ENCODE data around the gene WDR59.
A peak's percentile ranks its signal among the peaks of the same experiment; 100 is the strongest.
"Not testable (repeated sequence)": the region's sequence is repeated elsewhere in the genome, so short reads cannot be mapped to it uniquely, and the experiment has no call there.

WDR59 gene

DNA sequence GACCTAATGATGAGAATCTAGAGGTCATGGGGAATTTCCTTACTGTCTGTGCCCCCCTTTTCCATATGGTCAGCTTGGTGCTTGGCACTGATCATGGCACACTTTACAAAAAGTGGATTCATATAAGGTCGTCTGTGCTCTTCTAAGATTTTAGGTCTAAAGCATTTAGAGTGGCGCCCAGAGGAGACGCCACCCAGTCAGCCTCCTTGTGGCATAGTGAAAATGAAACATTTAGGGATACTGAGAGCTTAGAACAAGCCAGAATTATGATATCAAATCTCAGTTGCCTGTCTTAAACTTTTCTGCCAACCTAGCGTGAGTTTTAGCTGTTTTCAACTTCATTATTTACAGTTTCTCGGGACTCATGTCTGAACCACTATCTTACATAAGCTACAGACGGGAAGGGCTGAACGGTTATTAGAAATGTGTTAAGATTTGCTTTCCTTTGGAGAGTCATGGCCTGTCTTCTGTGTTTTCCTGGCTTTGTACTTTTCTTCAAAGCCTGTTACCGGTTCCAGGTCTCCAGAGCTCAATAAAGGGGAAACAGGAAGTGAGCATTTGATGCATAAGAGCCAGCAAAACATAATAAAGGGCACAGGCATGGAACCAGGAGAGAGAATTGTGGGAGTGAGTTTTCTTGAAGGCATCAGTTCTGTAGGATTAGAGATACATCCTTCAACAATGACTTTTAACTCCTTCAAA, 27.6 kb upstream of the WDR59 start:
- DNase-seq, result peak; percentile 19

DNA sequence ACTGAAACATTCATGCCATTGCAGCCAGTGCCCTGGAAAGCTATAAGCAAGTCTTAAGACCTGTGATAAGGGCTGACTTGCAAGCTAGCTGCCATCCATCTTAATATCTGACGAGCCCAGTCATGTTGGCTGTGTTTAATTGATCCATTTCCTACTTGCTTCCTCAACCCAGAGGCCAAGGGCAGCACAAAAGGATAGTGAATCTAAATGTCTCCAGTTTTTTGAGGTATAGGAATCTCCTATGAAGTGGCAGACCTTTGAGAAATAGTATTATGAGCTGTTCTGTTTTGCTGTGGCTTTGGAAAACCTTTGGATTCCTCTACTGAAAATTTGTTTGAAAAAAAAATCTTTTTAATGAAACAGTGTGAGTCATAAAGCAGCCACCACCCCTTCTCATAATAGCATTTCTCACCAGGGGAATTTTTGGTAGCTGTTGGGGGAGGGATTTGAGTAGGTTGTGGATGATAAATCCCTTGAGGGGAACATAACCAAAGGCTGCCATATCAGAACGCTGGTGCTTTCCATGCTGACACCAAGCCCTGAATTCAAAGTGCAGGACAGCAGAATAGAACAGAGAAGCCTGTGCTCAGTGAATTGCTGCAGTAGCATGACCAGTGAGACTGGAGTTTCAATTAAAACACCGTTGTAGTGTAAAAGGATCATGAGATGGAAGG, 26.8 kb upstream of the WDR59 start:
- DNase-seq, result peak; percentile 64

DNA sequence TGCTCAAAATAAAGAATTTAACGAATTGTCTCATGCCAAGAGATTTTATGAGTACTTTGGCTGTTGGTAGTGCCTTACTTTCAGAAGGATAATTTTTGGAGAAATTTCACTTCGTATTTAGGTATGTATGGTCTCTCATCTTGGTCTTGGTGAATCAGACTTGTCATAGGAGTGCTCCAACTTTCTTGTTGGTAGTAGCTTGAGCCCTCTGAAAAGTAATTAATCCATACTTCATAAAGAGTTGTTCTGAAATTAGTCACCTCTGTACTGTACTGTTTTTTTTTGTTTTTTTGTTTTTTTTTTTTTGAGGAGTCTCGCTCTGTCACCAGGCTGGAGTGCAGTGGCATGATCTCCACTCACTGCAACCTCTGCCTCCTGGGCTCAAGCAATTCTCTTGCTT, 25.5 kb upstream of the WDR59 start:
- DNase-seq, result no peak

DNA sequence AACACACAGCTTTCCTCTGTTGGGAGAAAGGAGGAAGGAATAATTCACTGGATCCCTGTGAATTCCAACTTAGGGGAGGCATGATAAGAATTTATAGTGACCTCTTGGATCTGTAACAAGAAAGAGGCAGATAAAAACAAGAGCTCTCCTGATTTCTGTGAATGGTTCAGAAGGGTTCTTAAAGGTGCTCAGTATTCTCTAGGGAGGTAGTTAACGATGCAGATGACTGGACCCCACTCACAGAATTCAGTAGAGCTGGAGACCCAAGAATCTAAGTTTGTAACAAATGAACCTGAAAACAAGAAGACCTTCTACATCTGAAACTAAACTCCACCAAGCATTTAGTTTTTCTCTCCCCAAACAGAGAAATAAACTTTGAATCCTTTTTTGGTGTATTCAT, 22.5 kb upstream of the WDR59 start:
- DNase-seq, result no peak

DNA sequence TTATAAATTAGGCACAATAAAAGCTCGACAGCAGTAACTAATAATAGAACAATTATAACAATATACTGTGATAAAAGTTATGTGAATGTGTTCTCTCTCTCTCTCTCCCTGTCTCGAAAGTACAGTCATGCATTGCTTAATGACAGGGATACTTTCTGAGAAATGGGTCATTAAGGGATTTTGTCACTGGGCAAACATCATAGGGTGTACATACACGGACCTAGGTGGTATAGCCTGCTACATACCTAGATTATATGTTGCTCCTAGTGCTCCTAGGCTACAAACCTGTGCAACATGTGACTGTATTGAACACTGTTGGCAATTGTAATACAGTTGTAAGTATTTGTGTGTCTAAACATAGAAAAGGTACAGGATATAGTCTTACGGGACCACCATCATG, 20.8 kb upstream of the WDR59 start:
- DNase-seq, result no peak

DNA sequence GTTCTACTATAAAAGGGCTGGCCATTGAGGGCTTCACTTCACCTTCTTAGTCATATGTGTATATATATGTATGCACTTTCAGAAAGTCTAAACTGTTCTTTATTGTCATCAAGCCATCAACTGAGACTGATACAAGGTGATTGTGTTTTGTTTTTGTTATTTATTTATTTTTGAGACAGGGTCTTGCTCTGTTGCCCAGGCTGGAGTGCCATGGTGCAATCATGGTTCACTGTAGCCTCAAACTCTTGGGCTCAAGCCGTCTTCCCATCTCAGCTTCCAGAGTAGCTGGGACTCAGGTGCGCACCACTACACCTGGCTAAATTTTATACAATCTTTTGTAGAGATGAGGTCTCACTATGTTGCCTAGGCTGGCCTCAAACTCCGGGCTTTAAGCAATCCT, 19.5 kb upstream of the WDR59 start:
- DNase-seq, result no peak

DNA sequence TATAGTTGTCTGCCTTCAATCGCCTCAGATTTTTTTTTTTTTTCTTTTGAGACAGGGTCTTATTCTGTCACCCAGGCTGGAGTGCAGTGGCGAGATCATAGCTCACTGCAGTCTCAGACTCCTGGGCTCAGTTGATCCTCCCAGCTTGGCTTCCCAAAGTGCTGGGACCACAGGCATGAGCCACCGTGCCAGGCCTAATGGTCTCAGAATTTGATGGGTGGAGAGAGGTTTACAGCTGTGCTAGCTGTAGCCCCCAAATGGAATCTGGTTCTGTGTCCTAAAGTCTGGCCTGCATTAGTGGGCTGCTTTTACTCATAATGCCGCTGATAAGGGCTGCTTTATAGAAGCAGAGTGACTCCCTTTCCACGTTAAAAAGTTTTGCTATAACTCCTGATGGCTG, 19.0 kb upstream of the WDR59 start:
- DNase-seq, result no peak

DNA sequence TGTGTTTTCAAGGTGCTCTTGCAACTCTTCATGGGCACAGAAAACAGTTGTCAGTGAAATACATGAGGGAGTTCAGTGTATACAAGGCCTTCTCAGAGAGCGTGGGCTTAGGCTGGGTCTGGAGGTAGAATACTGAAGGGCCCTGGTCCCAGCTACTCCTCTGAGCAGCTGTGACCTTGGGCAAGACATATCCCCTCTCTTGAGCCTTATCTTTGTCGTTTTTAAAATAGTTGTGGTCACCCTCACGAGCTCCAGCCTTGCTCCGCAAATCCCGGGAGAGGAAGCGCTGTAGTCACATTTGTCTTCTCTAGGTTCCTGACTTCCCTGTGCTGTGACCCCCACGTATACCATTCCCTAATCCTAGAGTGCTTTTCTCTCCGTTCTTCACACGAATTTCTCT, 17.6 kb upstream of the WDR59 start:
- no peak for DNase-seq

DNA sequence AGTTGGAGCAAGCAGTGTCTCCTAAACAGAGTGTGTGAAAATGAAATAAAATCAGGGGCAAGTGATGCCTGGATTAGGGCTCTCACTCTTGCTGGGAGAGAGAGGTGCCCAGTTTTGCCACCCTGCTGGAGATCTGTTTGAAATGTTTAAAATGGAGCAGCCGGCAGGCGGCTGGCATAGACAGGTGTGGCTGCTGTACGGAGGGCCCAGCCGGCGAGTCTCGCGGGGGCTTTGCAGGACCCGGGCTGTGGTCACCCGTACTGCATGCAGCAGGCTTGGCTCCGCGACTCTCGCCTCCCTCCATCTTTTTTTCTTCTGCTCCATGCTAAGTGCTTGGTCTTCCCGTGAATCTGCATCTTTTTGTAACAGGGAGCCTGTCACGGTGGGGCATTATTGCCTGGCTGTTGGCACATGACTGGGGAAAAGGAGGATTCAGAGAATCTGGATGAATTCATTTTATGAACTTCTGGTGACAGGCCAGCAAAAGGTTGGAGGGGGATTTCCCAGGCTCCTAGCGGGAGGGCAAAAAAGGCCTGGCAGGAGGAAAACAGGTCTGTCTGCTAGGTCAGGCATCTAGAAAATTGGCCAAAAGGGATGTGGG, 15.7 kb upstream of the WDR59 start:
- DNase-seq, result no peak

DNA sequence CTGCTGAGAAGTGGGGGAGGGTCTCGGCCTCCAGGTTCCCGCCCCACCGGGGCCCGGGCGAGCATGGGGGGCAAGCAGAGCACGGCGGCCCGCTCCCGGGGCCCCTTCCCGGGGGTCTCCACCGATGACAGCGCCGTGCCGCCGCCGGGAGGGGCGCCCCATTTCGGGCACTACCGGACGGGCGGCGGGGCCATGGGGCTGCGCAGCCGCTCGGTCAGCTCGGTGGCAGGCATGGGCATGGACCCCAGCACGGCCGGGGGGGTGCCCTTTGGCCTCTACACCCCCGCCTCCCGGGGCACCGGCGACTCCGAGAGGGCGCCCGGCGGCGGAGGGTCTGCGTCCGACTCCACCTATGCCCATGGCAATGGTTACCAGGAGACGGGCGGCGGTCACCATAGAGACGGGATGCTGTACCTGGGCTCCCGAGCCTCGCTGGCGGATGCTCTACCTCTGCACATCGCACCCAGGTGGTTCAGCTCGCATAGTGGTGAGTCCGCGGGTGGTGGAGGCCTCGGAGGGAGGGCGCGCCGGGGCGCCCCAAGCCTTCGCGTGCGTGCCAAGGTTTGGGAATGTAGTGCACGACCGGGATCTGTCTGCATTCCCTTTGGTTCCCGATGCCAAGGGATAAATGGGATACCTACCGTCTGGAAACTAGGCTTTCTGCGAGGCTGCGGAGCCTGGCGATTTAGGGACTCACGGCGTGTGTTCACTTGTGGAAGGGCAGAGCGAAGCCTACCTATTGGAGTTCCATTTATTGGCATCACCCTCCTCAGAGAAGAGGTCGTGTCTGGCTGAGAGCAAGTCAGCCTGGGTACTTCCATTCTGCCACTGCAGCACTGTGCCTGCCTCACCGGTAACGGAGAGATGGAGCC, 14.9 kb upstream of the WDR59 start:
- DNase-seq, result peak; percentile 73

DNA sequence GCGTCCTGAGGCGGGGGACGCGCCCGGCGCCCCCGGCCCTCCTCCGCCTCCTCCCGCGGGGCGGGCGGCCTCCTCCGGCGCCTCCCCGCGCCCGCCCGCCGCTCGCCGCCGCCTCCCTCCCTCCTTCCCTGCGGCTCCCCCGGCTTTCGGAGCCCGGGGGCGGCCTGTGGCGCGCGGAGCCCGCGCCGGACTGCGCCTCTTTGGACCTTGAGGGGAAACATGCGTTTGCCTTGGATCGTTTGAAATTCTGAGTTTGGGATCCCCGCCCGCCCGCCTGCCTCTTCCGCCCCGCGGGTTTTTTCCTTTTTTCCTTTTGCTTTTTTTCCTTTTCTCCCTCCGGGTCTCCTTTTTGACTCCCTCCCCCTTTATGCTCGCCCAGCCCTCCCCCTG, 14.3 kb upstream of the WDR59 start:
- peak; percentile 34 for DNase-seq

DNA sequence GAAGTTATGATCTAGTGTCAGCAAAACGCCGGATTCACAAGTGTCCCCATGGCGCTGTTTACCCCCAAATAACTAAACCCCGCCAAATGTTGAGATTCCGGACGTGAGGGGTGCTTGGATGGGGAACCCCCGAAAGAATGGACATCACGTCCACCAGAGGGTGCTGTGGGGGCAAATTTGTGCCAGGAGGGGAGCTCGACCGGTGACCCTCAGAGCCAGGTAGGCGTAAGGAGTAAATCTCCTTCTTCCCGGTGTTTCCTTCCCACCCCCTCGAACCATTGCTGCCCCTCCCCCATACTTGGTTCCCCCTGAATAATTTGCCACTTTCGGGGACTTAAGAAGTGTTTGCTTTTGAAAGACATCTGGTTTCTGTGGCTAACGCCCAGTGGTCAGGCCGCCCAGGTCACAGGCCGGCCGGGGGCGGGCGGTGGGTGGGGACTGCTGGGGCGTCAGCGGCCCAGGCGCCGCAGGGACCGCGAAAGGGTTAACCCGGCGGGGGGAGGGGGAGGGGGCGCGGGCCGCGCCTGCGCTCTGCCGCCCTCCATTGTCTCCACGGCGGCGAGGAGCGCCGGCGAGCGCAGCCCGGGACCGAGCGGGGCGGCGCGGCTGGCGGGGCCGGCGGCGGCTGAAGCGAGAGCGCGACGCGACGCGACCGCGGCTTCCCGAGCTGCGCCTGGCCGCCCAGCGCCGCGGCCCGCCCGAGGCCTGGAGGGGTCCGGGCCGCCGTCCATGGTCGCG, 13.7 kb upstream of the WDR59 start, which contains the start of gene ZNRF1:
TSS of gene ZNRF1 (plus strand) at position 544 of the 738 bp plus-strand sequence. CDS start 648 bp downstream, outside the sequence.
- DNase-seq, result peak; percentile 86

DNA sequence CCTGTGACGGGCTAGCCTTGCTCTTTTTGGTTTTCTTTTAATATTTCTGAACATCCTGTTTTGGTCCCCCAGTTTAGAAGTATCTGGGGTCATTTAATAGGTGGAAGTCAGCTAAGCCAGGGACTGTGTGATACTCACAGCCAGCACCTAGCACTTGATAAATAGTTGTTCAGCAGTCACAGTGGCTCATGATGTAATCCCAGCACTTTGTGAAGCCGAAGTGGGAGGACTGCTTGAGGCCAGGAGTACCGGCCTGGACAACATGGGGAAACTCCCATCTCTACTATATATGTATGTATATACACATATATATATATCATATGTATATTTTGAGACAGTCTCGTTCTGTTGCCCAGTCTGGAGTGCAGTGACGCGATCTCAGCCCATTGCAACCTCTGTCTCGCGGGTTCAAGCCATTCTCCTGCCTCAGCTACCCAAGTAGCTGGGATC, 12.1 kb upstream of the WDR59 start:
- DNase-seq, result no peak

DNA sequence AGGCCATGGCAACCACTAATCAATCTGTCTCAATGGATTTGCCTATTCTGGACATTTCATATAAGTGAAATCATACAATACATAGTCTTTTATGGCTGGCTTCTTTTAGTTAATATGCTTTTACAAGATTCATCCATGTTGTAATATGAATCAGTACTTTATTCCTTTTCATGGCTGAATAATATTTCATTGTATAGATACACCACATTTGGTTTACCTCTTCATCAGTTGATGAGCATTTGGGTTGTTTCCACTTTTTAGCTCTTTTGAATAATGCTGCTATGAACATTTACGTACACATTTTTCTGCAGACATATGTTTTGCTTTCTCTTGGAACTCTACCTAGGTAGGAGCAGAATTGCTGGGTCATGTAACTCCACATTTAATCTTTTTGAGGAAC, 11.1 kb upstream of the WDR59 start:
- no peak for DNase-seq

DNA sequence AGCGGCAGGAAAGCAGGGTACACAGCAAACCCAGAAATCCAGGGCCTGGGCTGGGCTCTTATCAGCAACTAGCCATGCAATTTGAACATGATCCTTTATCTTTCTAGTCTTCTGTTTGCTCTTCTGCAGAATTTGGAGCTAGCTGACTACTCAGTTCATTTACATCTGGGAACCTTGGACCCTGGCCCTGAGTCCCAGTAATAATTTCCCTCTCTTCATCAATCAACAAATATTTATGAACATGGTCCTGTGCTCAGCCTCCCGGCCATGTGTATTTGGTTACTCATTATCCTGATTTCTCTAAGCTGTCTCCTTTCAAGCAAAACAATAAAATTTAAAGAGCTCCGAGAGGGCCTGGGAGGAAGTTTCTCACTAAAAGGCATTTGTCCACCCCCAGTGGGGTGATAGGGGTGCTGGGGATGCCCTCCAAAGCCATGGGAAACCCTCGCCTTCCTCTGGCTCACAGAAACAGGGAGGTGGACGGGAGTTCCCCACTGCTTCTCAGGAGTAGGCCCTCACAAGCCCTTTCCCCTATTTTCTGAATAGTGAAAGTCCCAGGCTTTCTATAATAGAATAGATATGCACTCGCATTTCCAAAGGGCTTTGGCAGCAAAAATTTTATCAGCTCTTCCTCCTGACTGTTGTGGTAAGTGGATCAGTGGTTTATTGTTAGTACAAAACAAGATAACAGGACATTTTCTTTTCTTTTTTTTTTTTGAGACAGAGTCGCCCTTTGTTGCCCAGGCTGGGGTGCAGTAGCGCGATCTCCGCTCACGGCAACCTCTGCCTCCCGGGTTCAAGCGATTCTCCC, 6.9 kb upstream of the WDR59 start:
- DNase-seq, result no peak

DNA sequence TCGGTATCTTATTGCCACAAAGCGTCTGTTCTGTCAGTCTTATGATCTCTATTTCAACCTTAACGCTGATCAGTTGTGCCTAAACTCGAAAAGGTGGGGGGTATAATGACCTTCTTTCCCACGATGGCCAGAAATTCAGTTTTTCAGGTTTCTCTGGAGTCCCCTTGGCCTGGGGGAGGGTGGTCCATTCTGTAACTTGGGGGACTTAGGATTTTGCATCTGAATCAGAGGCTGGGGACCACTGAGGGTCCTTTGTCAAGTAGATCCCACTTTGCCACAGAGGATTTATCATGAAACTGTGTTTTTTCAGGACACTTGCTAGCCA, 6.3 kb upstream of the WDR59 start:
- DNase-seq, result no peak

DNA sequence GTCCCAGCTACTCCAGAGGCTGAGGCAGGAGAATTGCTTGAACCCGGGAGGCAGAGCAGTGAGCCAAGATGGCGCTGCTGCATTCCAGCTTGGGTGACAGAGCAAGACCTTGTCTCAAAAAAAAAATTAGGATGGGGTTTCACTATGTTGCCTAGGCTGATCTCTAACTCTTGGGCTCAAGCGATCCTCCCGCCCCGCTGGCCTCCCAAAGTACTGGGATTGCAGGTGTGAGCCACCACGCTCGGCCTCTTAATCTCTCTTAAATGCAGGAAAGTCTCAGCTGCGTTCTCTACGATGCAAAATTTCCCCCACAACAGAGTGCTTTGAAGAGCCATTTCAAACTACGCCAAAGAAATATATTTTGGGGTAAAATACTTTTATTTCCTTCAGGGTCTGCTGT, 5.9 kb upstream of the WDR59 start:
- DNase-seq, result no peak

DNA sequence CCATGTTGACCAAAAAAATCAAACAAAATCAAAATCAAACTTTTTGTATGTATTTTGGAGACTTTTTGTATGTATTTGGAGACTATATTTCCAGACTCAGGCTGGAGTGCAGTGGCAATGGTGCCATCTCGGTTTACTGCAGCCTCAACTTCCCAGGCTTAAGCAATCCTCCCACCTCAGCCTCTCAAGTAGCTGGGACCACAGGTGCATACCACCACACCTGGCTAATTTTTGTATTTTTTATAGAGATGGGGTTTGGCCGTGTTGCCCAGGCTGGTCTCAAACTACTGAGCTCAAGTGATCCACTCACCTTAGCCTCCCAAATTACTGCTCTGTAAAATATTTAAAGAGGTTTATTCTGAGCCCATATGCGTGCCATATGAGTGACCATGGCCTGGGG, 4.9 kb upstream of the WDR59 start:
- not testable (repeated sequence) for DNase-seq

DNA sequence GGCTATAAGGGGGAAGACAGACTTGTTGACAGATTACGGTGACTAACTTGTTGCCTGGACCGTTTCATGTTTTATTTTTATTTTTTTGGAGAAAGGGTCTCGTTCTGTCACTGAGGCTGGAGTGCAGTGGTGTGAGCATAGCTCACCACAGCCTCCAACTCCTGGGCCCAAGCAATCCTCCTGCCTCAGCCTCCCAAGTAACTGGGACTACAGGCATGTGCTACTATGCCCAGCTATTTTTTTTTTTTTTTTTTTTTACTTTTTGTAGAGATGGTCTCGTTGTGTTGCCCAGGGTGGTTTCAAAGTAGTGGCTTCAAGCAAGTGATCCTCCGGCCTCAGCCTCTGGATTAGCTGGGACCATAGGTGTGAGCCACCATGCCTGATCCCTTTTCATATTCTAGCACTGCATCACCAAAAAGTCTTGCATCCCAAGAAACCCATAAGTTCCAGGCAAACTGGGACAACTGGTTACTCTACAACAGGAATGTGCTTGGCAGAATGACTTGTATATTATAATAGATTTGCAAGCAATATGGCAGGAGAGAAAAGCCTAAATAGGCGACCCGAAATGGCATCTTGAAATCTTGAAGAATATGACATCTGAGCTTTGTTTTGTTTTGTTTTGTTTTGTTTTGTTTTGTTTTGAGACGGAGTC, 2.2 kb upstream of the WDR59 start:
- DNase-seq, result no peak

DNA sequence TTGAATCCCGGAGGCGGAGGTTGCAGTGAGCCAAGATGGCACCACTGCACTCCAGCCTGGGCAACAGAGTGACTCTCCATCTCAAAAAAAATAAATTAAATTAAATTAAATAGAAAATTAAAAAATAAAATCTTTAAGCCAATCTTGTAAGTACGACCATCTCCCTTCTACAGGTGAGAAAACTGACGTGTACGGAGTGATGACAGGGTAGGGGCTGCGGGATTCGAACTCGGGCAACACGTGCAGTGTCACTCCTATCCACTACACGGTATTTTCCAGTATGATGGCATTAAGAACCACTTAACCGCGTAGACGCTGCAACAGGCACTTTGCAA, 762 bp downstream of the WDR59 start:
- DNase-seq, result no peak

DNA sequence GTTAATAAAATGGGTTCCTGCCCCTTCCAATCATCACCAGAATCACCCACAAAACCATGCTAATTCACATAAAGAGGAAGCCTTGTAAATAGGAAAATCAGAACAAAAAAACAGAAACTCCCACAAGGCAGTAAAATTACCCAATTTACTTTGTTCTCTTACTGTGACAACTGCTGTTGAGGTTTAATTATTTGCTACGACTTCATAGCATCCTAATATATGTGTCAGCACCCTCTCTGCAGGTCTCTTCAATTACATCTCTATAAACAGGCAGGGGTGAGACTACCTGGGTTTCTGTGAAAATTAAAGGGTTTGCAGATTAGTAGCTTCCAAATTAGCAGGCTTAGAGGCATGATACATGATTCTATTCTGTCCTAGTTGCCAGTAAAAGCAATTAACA, 2.7 kb downstream of the WDR59 start:
- DNase-seq, result no peak
